Measurements from ENCODE around the gene OSBP2. TPM values are rescaled to one million over a fixed set of nuclear protein-coding genes. Genes with fewer than 3 reads are reported as not detected.

The OSBP2 gene
- total and polyA plus RNA-seq, 4 donors, result 1.1 to 12.3 (median 2.6) TPM

DNA sequence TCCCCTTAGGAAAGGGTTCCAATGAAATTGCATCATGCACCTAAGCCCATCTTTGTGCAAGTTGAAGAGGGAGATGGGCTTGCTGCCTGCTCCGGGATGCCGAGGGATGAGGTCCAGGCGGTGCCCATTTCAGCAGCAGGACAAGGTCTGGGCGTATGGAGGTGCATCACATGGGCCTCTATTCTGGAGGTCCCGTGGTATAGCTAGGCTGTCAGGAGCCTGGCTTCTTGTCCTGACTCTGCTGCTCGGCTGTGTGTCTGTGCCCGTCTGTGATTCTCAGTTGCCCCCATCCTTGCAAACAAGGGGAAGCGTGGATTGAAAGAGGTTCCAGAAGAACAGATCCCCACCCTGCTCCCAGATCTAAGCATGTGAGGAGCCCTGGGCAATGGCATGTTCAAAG lies 130.0 kb downstream of the OSBP2 start:
- peaks cover 0 to 11% (median 0%) of the 10 kb centered on the region in 5 donors for H3K4me1 ChIP-seq (ENCODE audit: control insufficient read depth in 5 of 5, insufficient read depth in 5 of 5, low read length in 5 of 5)
- H3K4me3 ChIP-seq, result no peak overlapping the region
- H3K36me3 ChIP-seq (ENCODE audit: control insufficient read depth in 4 of 4, insufficient read depth in 4 of 4, low read length in 4 of 4), result no peaks in the 10 kb centered on the region
- no peak for DNase-seq
- TF ChIP-seq, protein P1, sequence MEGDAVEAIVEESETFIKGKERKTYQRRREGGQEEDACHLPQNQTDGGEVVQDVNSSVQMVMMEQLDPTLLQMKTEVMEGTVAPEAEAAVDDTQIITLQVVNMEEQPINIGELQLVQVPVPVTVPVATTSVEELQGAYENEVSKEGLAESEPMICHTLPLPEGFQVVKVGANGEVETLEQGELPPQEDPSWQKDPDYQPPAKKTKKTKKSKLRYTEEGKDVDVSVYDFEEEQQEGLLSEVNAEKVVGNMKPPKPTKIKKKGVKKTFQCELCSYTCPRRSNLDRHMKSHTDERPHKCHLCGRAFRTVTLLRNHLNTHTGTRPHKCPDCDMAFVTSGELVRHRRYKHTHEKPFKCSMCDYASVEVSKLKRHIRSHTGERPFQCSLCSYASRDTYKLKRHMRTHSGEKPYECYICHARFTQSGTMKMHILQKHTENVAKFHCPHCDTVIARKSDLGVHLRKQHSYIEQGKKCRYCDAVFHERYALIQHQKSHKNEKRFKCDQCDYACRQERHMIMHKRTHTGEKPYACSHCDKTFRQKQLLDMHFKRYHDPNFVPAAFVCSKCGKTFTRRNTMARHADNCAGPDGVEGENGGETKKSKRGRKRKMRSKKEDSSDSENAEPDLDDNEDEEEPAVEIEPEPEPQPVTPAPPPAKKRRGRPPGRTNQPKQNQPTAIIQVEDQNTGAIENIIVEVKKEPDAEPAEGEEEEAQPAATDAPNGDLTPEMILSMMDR (IDR thresholded peaks at IDR 0.05; ENCODE audit: control extremely low read depth, extremely low read depth), result no peak
- ATAC-seq (ENCODE audit: insufficient read depth, low FRiP score), result no peak
- peaks cover 0 to 39% (median 12%) of the 10 kb centered on the region in 3 donors for H3K27me3 ChIP-seq (ENCODE audit: control insufficient read depth in 3 of 3, insufficient read depth in 3 of 3, low read length in 2 of 3)
- no peak overlapping the region for H3K9ac ChIP-seq (ENCODE audit: insufficient read depth in 1 of 2, low read length in 2 of 2)
- H3K9me3 ChIP-seq (ENCODE audit: control insufficient read depth in 4 of 4, insufficient read depth in 3 of 4, low read length in 3 of 4), result no peaks in the 10 kb centered on the region
- H3K27ac ChIP-seq (ENCODE audit: low read depth in 1 of 2, low read length in 1 of 2), result no peak overlapping the region
- 94 to 95% methylated on average over 8 of the region's 8 CpGs for WGBS, 2 donors

- peaks cover 0 to 36% (median 12%) of the 10 kb centered on the region in 3 donors for H3K27me3 ChIP-seq (ENCODE audit: control insufficient read depth in 3 of 3, insufficient read depth in 3 of 3, low read length in 2 of 3)
- peaks cover 0 to 21% (median 6%) of the 10 kb centered on the region in 5 donors for H3K4me1 ChIP-seq (ENCODE audit: control insufficient read depth in 5 of 5, insufficient read depth in 5 of 5, low read length in 5 of 5)
- WGBS, 2 donors, result 86 to 90% methylated on average over 11 of the region's 11 CpGs
- no peaks in the 10 kb centered on the region for H3K36me3 ChIP-seq (ENCODE audit: control insufficient read depth in 4 of 4, insufficient read depth in 4 of 4, low read length in 4 of 4)
- no peak for ATAC-seq (ENCODE audit: insufficient read depth, low FRiP score)
- TF ChIP-seq, protein P1 (IDR thresholded peaks at IDR 0.05; ENCODE audit: control extremely low read depth, extremely low read depth), result no peak
- H3K27ac ChIP-seq (ENCODE audit: low read depth in 1 of 2, low read length in 1 of 2), result no peak overlapping the region
- no peak for DNase-seq
- no peak overlapping the region for H3K4me3 ChIP-seq
- no peaks in the 10 kb centered on the region for H3K9me3 ChIP-seq (ENCODE audit: control insufficient read depth in 4 of 4, insufficient read depth in 3 of 4, low read length in 3 of 4)
- H3K9ac ChIP-seq (ENCODE audit: insufficient read depth in 1 of 2, low read length in 2 of 2), result no peak overlapping the region
Measured at GRCh38 chr22:30825711-30826505, 131.2 kb downstream of the OSBP2 start.

DNA sequence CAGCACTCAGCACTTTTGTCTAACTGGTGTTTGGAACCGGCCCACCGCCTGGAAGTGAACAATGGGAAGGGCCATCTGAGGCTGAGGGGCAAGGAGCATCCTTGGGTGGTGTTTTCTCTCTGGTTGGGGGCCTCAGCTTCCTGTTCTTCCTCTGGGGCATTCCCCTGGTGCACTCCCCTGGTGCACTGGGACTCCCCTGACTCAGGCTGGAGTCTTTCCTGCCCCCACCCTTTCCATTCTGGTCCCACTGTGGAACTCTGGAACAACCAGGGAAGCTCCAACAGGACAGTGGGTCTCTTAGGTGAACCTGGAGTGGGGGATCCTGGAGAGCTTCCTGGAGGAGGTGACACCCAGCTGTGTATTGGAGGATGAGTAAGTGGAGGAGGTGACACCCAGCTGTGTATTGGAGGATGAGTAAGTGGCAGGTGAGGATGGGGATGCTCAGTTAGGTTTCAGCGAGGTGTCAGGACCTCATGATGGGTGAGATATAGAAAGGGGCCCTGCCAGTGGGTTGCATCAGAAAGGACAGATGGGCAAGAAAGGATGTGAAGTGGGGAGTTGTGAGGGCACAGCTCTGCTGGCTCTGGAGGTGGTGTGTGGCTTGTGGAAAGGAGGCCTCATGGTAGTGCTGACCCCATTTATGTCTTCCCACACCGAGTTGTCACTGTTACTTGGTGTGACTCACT lies 132.1 kb downstream of the OSBP2 start:
- 88 to 92% methylated on average over 4 of the region's 4 CpGs for WGBS, 2 donors

More for the DNA sequence above, 132.1 kb downstream of the OSBP2 start:
- TF ChIP-seq, protein P1 (IDR thresholded peaks at IDR 0.05; ENCODE audit: control extremely low read depth, extremely low read depth), result no peak
- no peak overlapping the region for H3K27ac ChIP-seq (ENCODE audit: low read depth in 1 of 2, low read length in 1 of 2)
- no peak for DNase-seq
- H3K4me3 ChIP-seq, result no peak overlapping the region
- H3K4me1 ChIP-seq (ENCODE audit: control insufficient read depth in 5 of 5, insufficient read depth in 5 of 5, low read length in 5 of 5), result peaks cover 0 to 29% (median 11%) of the 10 kb centered on the region in 5 donors
- no peak for ATAC-seq (ENCODE audit: insufficient read depth, low FRiP score)
- H3K9ac ChIP-seq (ENCODE audit: insufficient read depth in 1 of 2, low read length in 2 of 2), result no peak overlapping the region
- H3K27me3 ChIP-seq (ENCODE audit: control insufficient read depth in 3 of 3, insufficient read depth in 3 of 3, low read length in 2 of 3), result peaks cover 0 to 28% (median 7%) of the 10 kb centered on the region in 3 donors
- no peaks in the 10 kb centered on the region for H3K9me3 ChIP-seq (ENCODE audit: control insufficient read depth in 4 of 4, insufficient read depth in 3 of 4, low read length in 3 of 4)
- H3K36me3 ChIP-seq (ENCODE audit: control insufficient read depth in 4 of 4, insufficient read depth in 4 of 4, low read length in 4 of 4), result no peaks in the 10 kb centered on the region

All from lung (tissue), 12 donors.